ENCODE data around the gene AGAP2. TPM values are rescaled to one million over a fixed set of nuclear protein-coding genes. Genes with fewer than 3 reads are reported as not detected.
A peak's percentile ranks its signal among the peaks of the same experiment; 100 is the strongest.

Gene AGAP2
- total RNA-seq, 1 donor: 0.72 TPM

- no peak overlapping the region for H2AFZ ChIP-seq (ENCODE audit: low read length)
- peaks cover 9% of the 10 kb centered on the region for H3K4me1 ChIP-seq (ENCODE audit: insufficient read depth, low read length)
- no peaks in the 10 kb centered on the region for H3K79me2 ChIP-seq (ENCODE audit: insufficient read depth, low read length)
- no peak overlapping the region for H3K4me3 ChIP-seq (ENCODE audit: insufficient read depth, low read length)
- peaks cover 4% of the 10 kb centered on the region for H4K20me1 ChIP-seq (ENCODE audit: insufficient read depth, low read length)
- H3K27ac ChIP-seq (ENCODE audit: low read depth, low read length): no peak overlapping the region
- H3K4me2 ChIP-seq (ENCODE audit: insufficient read depth, low read length): no peak overlapping the region
- no peaks in the 10 kb centered on the region for H3K36me3 ChIP-seq (ENCODE audit: insufficient read depth, low read length)
- peak; percentile 69 for DNase-seq (ENCODE audit: insufficient read length, low spot score, missing footprints)
- TF ChIP-seq CTCF (IDR thresholded peaks at IDR 0.05; ENCODE audit: extremely low read depth, low read depth, low read length): no peak
- peaks cover 71% of the 10 kb centered on the region for H3K27me3 ChIP-seq (ENCODE audit: insufficient read depth, low read length)
- no peaks in the 10 kb centered on the region for H3K9me3 ChIP-seq (ENCODE audit: low read depth, low read length)
These were observed 4.0 kb downstream of the AGAP2 start for GRCh38 chr12:57734591-57734990.

DNA sequence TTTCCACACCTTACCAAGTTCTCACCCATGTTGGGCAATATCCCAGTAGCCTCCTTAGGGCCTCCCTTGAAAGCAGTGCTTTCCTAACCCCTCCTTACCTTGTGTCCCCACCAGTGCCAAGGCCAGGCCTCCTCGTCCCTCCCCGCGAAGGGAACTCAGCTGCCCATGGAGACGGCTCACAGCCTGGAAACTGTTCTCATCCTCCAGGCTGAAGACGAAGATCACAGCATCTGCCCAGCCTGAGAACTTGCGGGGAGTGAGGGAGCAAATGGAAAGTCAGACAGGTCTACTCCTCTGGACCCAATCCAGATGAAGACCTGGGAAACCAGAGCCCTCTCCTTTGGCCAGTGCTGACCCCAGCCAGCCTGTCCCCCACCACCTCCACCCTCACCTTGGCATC lies 4.6 kb downstream of the AGAP2 start:
- DNase-seq (ENCODE audit: insufficient read length, low spot score, missing footprints): no peak
- Histone ChIP-seq H3K4me2 (ENCODE audit: insufficient read depth, low read length) (no peak overlapping the region), H3K27ac (ENCODE audit: low read depth, low read length) (no peak overlapping the region), H3K4me1 (ENCODE audit: insufficient read depth, low read length) (peaks cover 9% of the 10 kb centered on the region), H3K4me3 (ENCODE audit: insufficient read depth, low read length) (no peak overlapping the region), H3K79me2 (ENCODE audit: insufficient read depth, low read length) (no peaks in the 10 kb centered on the region), H3K36me3 (ENCODE audit: insufficient read depth, low read length) (no peaks in the 10 kb centered on the region), H2AFZ (ENCODE audit: low read length) (no peak overlapping the region), H4K20me1 (ENCODE audit: insufficient read depth, low read length) (peaks cover 4% of the 10 kb centered on the region), H3K9me3 (ENCODE audit: low read depth, low read length) (no peaks in the 10 kb centered on the region), H3K27me3 (ENCODE audit: insufficient read depth, low read length) (peaks cover 64% of the 10 kb centered on the region)
- TF ChIP-seq CTCF (IDR thresholded peaks at IDR 0.05; ENCODE audit: extremely low read depth, low read depth, low read length): no peak

DNA sequence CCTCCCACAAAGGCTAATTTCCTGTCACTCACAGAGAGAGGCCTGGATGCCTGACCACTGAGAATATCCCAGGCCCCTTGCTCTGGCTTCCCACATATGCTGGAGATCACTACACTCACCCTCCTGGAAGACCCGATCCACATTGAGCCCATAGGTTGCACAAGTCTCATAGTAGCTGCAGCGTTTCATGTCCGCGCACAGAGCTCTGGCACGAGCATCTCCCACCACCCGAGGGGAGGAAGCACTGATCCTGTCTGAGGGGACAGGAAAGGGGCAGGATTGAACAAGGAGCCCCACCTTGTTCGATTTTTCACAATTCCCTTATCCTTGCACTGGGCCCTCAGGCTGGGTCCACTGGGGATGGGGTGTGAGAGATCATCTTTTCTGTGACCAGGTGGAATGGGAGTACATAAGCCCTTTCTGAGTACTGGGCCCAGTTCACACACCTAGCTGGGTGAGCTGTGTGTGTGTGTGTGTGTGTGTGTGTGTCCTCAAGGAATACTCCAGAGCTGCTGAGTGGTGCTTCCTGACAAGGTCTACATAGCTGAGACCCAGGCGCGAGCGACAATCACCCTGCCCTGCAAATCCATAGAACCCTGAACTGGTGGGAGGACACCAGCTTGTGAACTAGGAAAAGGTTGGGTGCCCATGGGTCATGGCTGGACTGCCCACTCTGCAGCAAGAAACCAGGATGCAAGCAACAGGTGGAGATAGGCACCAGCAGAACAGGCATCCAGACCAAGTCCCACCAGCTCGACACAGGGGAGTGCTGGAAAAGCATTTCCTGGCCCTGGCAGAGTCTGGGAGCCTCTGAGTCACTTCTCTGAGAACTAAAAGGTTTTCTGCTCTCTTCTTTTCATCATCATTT lies 5.6 kb downstream of the AGAP2 start:
- TF ChIP-seq CTCF (IDR thresholded peaks at IDR 0.05; ENCODE audit: extremely low read depth, low read depth, low read length): no peak
- H3K27me3 ChIP-seq (ENCODE audit: insufficient read depth, low read length): peaks cover 57% of the 10 kb centered on the region
- peaks cover 9% of the 10 kb centered on the region for H3K4me1 ChIP-seq (ENCODE audit: insufficient read depth, low read length)
- no peaks in the 10 kb centered on the region for H3K9me3 ChIP-seq (ENCODE audit: low read depth, low read length)
- H3K79me2 ChIP-seq (ENCODE audit: insufficient read depth, low read length): no peaks in the 10 kb centered on the region
- no peak overlapping the region for H3K4me2 ChIP-seq (ENCODE audit: insufficient read depth, low read length)
- H4K20me1 ChIP-seq (ENCODE audit: insufficient read depth, low read length): peaks cover 4% of the 10 kb centered on the region
- no peak overlapping the region for H2AFZ ChIP-seq (ENCODE audit: low read length)
- no peak overlapping the region for H3K4me3 ChIP-seq (ENCODE audit: insufficient read depth, low read length)
- DNase-seq (ENCODE audit: insufficient read length, low spot score, missing footprints): peak; percentile 79
- H3K27ac ChIP-seq (ENCODE audit: low read depth, low read length): no peak overlapping the region
- no peaks in the 10 kb centered on the region for H3K36me3 ChIP-seq (ENCODE audit: insufficient read depth, low read length)

GRCh38 chr12:57732270-57732669 lies 6.3 kb downstream of the AGAP2 start:
- H3K36me3 ChIP-seq (ENCODE audit: insufficient read depth, low read length): no peaks in the 10 kb centered on the region
- H3K4me2 ChIP-seq (ENCODE audit: insufficient read depth, low read length): no peak overlapping the region
- no peak overlapping the region for H3K27ac ChIP-seq (ENCODE audit: low read depth, low read length)
- H3K4me3 ChIP-seq (ENCODE audit: insufficient read depth, low read length): no peak overlapping the region
- no peak for TF ChIP-seq CTCF (IDR thresholded peaks at IDR 0.05; ENCODE audit: extremely low read depth, low read depth, low read length)
- H2AFZ ChIP-seq (ENCODE audit: low read length): no peak overlapping the region
- peaks cover 9% of the 10 kb centered on the region for H3K4me1 ChIP-seq (ENCODE audit: insufficient read depth, low read length)
- no peaks in the 10 kb centered on the region for H3K9me3 ChIP-seq (ENCODE audit: low read depth, low read length)
- peak; percentile 26 for DNase-seq (ENCODE audit: insufficient read length, low spot score, missing footprints)
- no peaks in the 10 kb centered on the region for H3K79me2 ChIP-seq (ENCODE audit: insufficient read depth, low read length)
- peaks cover 50% of the 10 kb centered on the region for H3K27me3 ChIP-seq (ENCODE audit: insufficient read depth, low read length)
- H4K20me1 ChIP-seq (ENCODE audit: insufficient read depth, low read length): peaks cover 6% of the 10 kb centered on the region
